H1 (cell line): ENCODE results near the gene ASB13. TPM values are rescaled to one million over a fixed set of nuclear protein-coding genes. Genes with fewer than 3 reads are reported as not detected.

ENCODE experiments used
- CTCF ChIA-PET: fragments of 300-600 bp; sonication (Branson Sonifier 250); formaldehyde crosslinking; loops from one replicate; lab custom pipeline; 2021; ENCODE audit not compliant: partially characterized antibody; lab: Charles Lee
- POLR2A ChIA-PET: fragments of 300-600 bp; sonication (Branson Sonifier 250); formaldehyde crosslinking; loops from one replicate; lab custom pipeline; 2021; ENCODE audit warnings: inconsistent platforms; ENCODE audit not compliant: partially characterized antibody; lab: Charles Lee
- DNase-seq, 2 experiments: peaks; one replicate each; pipeline versions ENCODE4 v3.0.0 to v3.0.0-alpha.2; 2010 to 2022; ENCODE audit warnings: low spot score in 2 of 2, low read depth in 1 of 2, mixed read lengths in 1 of 2
- FAIRE-seq: peaks from 2 replicates; lab custom pipeline; 2011; peaks lifted over from hg19 to GRCh38; lab: Jason Lieb, UNC
- H2AFZ ChIP-seq: 2 replicates; pipeline ENCODE4 v1.8.1; 2012; ENCODE audit warnings: low read length, inconsistent platforms
- H2AK5ac ChIP-seq: 2 replicates; pipeline ENCODE4 v1.6.1; 2013; ENCODE audit warnings: low read depth, low read length
- H2BK120ac ChIP-seq: replicated peaks from 2 replicates; pipeline ENCODE3; 2013; ENCODE audit warnings: low read depth, low read length, inconsistent platforms
- H2BK12ac ChIP-seq: 2 replicates; pipeline ENCODE4 v1.6.1; 2013; ENCODE audit warnings: low read depth, low read length
- H2BK15ac ChIP-seq: 2 replicates; pipeline ENCODE4 v1.6.1; 2013; ENCODE audit warnings: low read length
- H2BK20ac ChIP-seq: 2 replicates; pipeline ENCODE4 v1.6.1; 2013; ENCODE audit warnings: low read length
- H2BK5ac ChIP-seq: 2 replicates; pipeline ENCODE4 v1.6.1; 2013; ENCODE audit warnings: low read depth, low read length
- H3K14ac ChIP-seq: 2 replicates; pipeline ENCODE4 v1.6.1; 2013; ENCODE audit warnings: inconsistent platforms; ENCODE audit not compliant: insufficient read length
- H3K18ac ChIP-seq: 2 replicates; pipeline ENCODE4 v1.6.1; 2013; ENCODE audit warnings: low read length; ENCODE audit errors: extremely low read depth
- H3K23ac ChIP-seq: 2 replicates; pipeline ENCODE4 v1.6.1; 2013; ENCODE audit warnings: inconsistent platforms; ENCODE audit not compliant: insufficient read length
- H3K23me2 ChIP-seq: 2 replicates; pipeline ENCODE4 v1.6.1; 2013; ENCODE audit warnings: low read depth, low read length
- H3K27ac ChIP-seq: 2 replicates; pipeline ENCODE4 v1.6.1; 2011; ENCODE audit warnings: low read depth, low read length, inconsistent platforms
- H3K27me3 ChIP-seq, 4 experiments: replicated peaks in 1 of 4; 1 replicate in 1 of 4; 2 replicates in 3 of 4; pipeline versions ENCODE4 v1.6.1 to v1.8.1; 2011 to 2013; ENCODE audit warnings: low read length in 3 of 4, mild to moderate bottlenecking in 3 of 4, inconsistent platforms in 2 of 4, mixed read lengths in 2 of 4, moderate library complexity in 1 of 4; ENCODE audit not compliant: control insufficient read depth in 3 of 4, insufficient read depth in 3 of 4; ENCODE audit errors: extremely low read depth in 1 of 4
- H3K36me3 ChIP-seq, 4 experiments: 2 replicates each; pipeline versions ENCODE4 v1.6.1 to v1.8.1; 2011 to 2013; ENCODE audit warnings: mild to moderate bottlenecking in 4 of 4, low read length in 3 of 4, moderate library complexity in 2 of 4, control low read depth in 1 of 4, inconsistent platforms in 1 of 4; ENCODE audit not compliant: insufficient read depth in 4 of 4, control insufficient read depth in 2 of 4
- H3K4ac ChIP-seq: replicated peaks from 2 replicates; pipeline ENCODE3; 2013; ENCODE audit warnings: low read length, low read depth, mixed read lengths, inconsistent platforms; ENCODE audit not compliant: insufficient read length
- H3K4me1 ChIP-seq, 4 experiments: replicated peaks in 1 of 4; 1 replicate in 1 of 4; 2 replicates in 3 of 4; pipeline versions ENCODE4 v1.6.1 to v1.8.1; 2011 to 2013; ENCODE audit warnings: low read length in 3 of 4, inconsistent platforms in 2 of 4, mixed read lengths in 1 of 4; ENCODE audit not compliant: insufficient read depth in 4 of 4, control insufficient read depth in 3 of 4
- H3K4me2 ChIP-seq, 2 experiments: 2 replicates each; pipeline versions ENCODE4 v1.6.1 to v1.8.1; 2011 to 2013; ENCODE audit warnings: low read depth in 2 of 2, low read length in 2 of 2, control low read depth in 1 of 2, inconsistent platforms in 1 of 2, mild to moderate bottlenecking in 1 of 2; ENCODE audit not compliant: insufficient read depth in 1 of 2
- H3K4me3 ChIP-seq, 4 experiments: fragments of 200-600, 300-600 bp in 1 of 4; sonication (generic), shearing (Covaris generic), sonication (Bioruptor Twin) in 1 of 4; 2 replicates each; pipeline versions ENCODE4 v1.5.1 to v1.8.1; 2011 to 2016; ENCODE audit warnings: low read length in 4 of 4, low read depth in 3 of 4, control low read depth in 2 of 4, inconsistent platforms in 2 of 4, mild to moderate bottlenecking in 2 of 4, mixed read lengths in 1 of 4, moderate library complexity in 1 of 4; ENCODE audit not compliant: insufficient read depth in 2 of 4; ENCODE audit errors: extremely low read depth in 1 of 4
- H3K56ac ChIP-seq: replicated peaks from 2 replicates; pipeline ENCODE3; 2013; ENCODE audit warnings: low read depth, mild to moderate bottlenecking, mixed read lengths, low read length, inconsistent platforms; ENCODE audit not compliant: insufficient read length
- H3K79me1 ChIP-seq: 2 replicates; pipeline ENCODE4 v1.6.1; 2013; ENCODE audit warnings: low read depth, low read length, control low read depth
- H3K79me2 ChIP-seq, 2 experiments: 2 replicates each; pipeline versions ENCODE4 v1.6.1 to v1.8.1; 2012 to 2013; ENCODE audit warnings: low read length in 2 of 2, mild to moderate bottlenecking in 2 of 2, inconsistent platforms in 1 of 2; ENCODE audit not compliant: insufficient read depth in 2 of 2, control insufficient read depth in 1 of 2
- H3K9ac ChIP-seq, 4 experiments: replicated peaks in 1 of 4; 1 replicate in 1 of 4; 2 replicates in 3 of 4; pipeline versions ENCODE4 v1.6.1 to v1.8.1; 2011 to 2013; ENCODE audit warnings: low read depth in 3 of 4, low read length in 3 of 4, control low read depth in 2 of 4, mild to moderate bottlenecking in 2 of 4, moderate library complexity in 2 of 4, inconsistent platforms in 1 of 4; ENCODE audit errors: extremely low read depth in 1 of 4
- H3K9me3 ChIP-seq, 2 experiments: 2 replicates each; pipeline versions ENCODE4 v1.6.1 to v1.8.1; 2012 to 2013; ENCODE audit warnings: mild to moderate bottlenecking in 2 of 2, moderate library complexity in 2 of 2, control low read depth in 1 of 2, inconsistent platforms in 1 of 2, low read depth in 1 of 2, low read length in 1 of 2, mixed read lengths in 1 of 2; ENCODE audit not compliant: insufficient read depth in 2 of 2
- H4K20me1 ChIP-seq, 2 experiments: replicated peaks in 1 of 2; 2 replicates each; pipeline versions ENCODE3 to v1.8.1; 2011 to 2013; ENCODE audit warnings: inconsistent platforms in 2 of 2, low read length in 2 of 2, mild to moderate bottlenecking in 1 of 2; ENCODE audit not compliant: insufficient read depth in 2 of 2, control insufficient read depth in 1 of 2
- H4K5ac ChIP-seq: 2 replicates; pipeline ENCODE4 v1.6.1; 2013; ENCODE audit warnings: low read length, low read depth, mixed read lengths, inconsistent platforms; ENCODE audit not compliant: insufficient read length
- H4K8ac ChIP-seq: 2 replicates; pipeline ENCODE4 v1.8.0; 2013; ENCODE audit warnings: mild to moderate bottlenecking, moderate library complexity, low read length, inconsistent platforms; ENCODE audit not compliant: insufficient read depth; ENCODE audit errors: extremely low read depth
- H4K91ac ChIP-seq: replicated peaks from 2 replicates; pipeline ENCODE3; 2013; ENCODE audit warnings: low read length, mixed read lengths, inconsistent platforms; ENCODE audit not compliant: insufficient read length
- CEBPB ChIP-seq: IDR thresholded peaks from 2 replicates; pipeline ENCODE4 v1.6.1; 2012; ENCODE audit warnings: low read depth, low read length
- CHD1 ChIP-seq: IDR thresholded peaks from 2 replicates; pipeline ENCODE4 v1.6.1; 2012; ENCODE audit warnings: low read depth, low read length, improper control_type of control experiment
- WGBS, 2 experiments: shearing (Covaris generic) in 1 of 2; methylation state at CpG; one replicate each; pipeline versions ENCODE4 v1.1.6 to v1.1.7; 2013 to 2015; ENCODE audit warnings: low lambda C conversion rate in 2 of 2, mixed read lengths in 2 of 2, inconsistent platforms in 1 of 2, low coverage in 1 of 2, missing lambda C conversion rate in 1 of 2; ENCODE audit not compliant: insufficient replicate concordance in 2 of 2, insufficient coverage in 1 of 2, insufficient read length in 1 of 2; ENCODE audit errors: extremely low coverage in 1 of 2, missing lambda C conversion rate in 1 of 2; 5-methylcytosine and 5-hydroxymethylcytosine counted together
- polyA plus RNA-seq, 7 experiments: library from polyadenylated mRNA; depleted of rRNA in 3 of 7; stranded (reverse) in 5 of 7; unstranded in 2 of 7; fragments of >200 nt in 5 of 7; fragments of 200-250 nt in 2 of 7; gene quantifications; 1 replicate in 5 of 7; 2 replicates in 1 of 7; 4 replicates in 1 of 7; pipeline versions ENCODE4 v1.2.1 to v1.2.3, GENCODE V29; 2011 to 2013; ENCODE audit warnings: missing spikeins in 2 of 7, mixed read lengths in 2 of 7
- total RNA-seq: library from RNA; stranded (reverse); fragmentation: NEBNext Ultra II Directional; extraction: Animal tissue kit (Norgen Biotek cat#: 25700); gene quantifications from 2 replicates; pipeline ENCODE4 v1.2.1, GENCODE V29; 2021

The ASB13 gene
- total and polyA plus RNA-seq, 2 of the 8 experiments (the other 6 are each of a cell fraction or from before 2014, with no cell fraction given), result 12.3 to 20.2 TPM

DNA sequence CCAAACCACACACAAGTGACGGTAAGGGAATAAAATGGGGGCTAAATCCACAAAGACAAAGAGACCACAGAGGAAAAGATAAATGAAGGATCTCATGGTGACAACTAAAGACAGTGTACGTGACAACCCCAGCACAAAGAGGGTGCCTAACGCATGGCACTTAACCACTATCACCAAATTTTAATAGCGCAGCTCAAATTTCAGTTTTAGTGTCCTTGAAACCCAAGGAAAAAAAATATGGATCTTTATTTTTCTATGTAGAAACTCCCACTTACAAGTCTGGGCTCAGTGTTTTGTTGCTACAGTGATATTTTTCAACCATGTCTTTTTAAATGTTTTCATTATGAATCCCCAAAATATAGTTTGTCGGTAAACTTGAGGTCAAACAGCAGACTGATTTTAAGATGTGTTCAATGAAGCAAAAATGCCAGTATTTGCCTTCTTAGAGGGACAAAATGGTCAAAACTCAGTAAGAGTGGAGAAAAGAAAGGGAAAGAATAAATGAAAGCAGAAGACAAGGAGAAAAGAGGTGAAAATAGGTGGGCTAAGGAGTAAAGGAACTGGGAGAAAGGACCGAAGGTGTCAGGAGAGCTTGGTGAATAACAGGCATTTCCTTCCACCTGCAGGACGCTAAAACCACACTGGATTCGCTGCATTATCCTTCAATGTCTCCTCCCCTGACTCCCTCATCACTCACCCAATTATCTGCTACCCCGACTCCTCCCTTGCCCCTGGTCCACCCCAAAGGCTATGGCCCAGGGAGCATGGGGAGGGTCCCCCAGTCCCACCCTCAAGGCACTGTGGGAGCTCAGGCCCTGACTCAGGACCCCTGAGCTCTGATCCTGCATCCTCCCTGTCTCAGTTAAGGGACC lies 3.5 kb downstream of the ASB13 start:
- H3K23ac ChIP-seq, result no peak overlapping the region
- no peak overlapping the region for H3K4me3 ChIP-seq
- H2BK5ac ChIP-seq, result no peak overlapping the region
- ChIA-PET POLR2A (interaction anchor here (2.8 kb wide), 1 partner anchor 9 kb away, joined by 16 read pairs; no protein-coding TSS in a partner anchor), CTCF (interaction anchor here (1.0 to 1.6 kb wide), 4 partner anchors 9 to 89 kb away, joined by 3 to 5 read pairs (median 3); no protein-coding TSS in a partner anchor)
- peaks cover 4% of the 10 kb centered on the region for H3K79me1 ChIP-seq
- no peak overlapping the region for H2AK5ac ChIP-seq
- H3K18ac ChIP-seq, result no peak overlapping the region
- no peak overlapping the region; a peak in 1 of 7 replicates for H3K9ac ChIP-seq
- TF ChIP-seq CHD1 (no peak), CEBPB (no peak)
- no peak overlapping the region for H2BK12ac ChIP-seq
- no peak overlapping the region for H2AFZ ChIP-seq
- H3K4ac ChIP-seq, result no peak overlapping the region
- DNase-seq (no peak), FAIRE-seq (no peak)
- H2BK120ac ChIP-seq, result no peak overlapping the region
- H3K79me2 ChIP-seq, result peaks cover 0 to 25% of the 10 kb centered on the region in 2 experiments; a peak in 2 of 4 replicates
- H4K8ac ChIP-seq, result no peak overlapping the region
- WGBS, 2 experiments, result 73% methylated on average over 9 of the region's 9 CpGs; no CpG with 5 or more reads in 1 of the 2 experiments
- no peak overlapping the region for H3K14ac ChIP-seq
- H4K20me1 ChIP-seq, result peaks cover 9 to 14% of the 10 kb centered on the region in 2 experiments
- no peak overlapping the region for H4K5ac ChIP-seq
- H3K27ac ChIP-seq, result no peak overlapping the region
- H3K56ac ChIP-seq, result no peak overlapping the region
- H3K4me1 ChIP-seq, result peaks cover 13 to 31% (median 21%) of the 10 kb centered on the region in 4 experiments
- peak overlapping the region in 1 of 2 experiments; percentile 33; a peak in 1 of 4 replicates for H3K4me2 ChIP-seq
- no peak overlapping the region for H2BK15ac ChIP-seq
- no peak overlapping the region for H4K91ac ChIP-seq
- no peaks in the 10 kb centered on the region for H3K9me3 ChIP-seq
- 0 out of 7 replicates have a peak, but pooled peaks cover 0 to 4% (median 2%) of the 10 kb centered on the region in 4 experiments for H3K27me3 ChIP-seq
- peaks cover 5% of the 10 kb centered on the region for H3K23me2 ChIP-seq
- H2BK20ac ChIP-seq, result no peak overlapping the region
- H3K36me3 ChIP-seq, result no peaks in the 10 kb centered on the region
